ENCODE measurements around the gene POLL.

DNA sequence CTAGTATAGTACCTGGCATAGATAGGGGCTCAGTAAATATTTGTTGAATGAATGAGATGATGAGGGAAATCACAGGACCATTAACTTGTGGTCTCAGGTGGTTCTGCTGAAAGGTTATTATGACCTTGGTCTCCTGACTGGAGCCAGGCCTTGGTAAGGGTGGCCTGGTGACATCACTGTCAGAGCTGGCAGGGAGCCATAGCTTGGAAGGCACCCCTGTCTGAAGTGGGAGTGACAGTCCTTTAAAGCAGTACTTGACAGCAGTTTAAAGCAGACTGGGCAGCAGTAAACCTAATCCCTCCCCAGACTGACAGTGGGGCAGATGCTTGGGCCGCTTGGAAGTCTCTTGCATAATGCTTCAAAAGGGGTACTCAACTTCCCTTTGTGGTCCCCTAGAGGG is 13.5 kb upstream of the POLL start:
- TF ChIP-seq CTCF (conservative IDR thresholded peaks at IDR 0.05; ENCODE audit: low read depth, low read length) = no peak
- no peak for TF ChIP-seq EZH2 (IDR thresholded peaks at IDR 0.05; ENCODE audit: borderline replicate concordance, low read depth, low read length, poor library complexity, severe bottlenecking)
